OCI-LY3 (cell line): ENCODE measurements around the gene ZNF484.

Source experiments
- EZH2phosphoT487 ChIP-seq: fragments of 200-600 bp; shearing (Covaris generic); IDR thresholded peaks from 2 replicates; pipeline ENCODE4 v1.6.1; 2018; ENCODE audit warnings: antibody characterized with exemption, mixed run types, low read depth
- TF ChIP-seq, protein P1 (sequence below): fragments of 200-600, 300-600 bp; sonication (generic); IDR thresholded peaks from 2 replicates; pipeline ENCODE4 v1.5.1; 2014; ENCODE audit warnings: antibody characterized with exemption, low read length, low read depth

DNA sequence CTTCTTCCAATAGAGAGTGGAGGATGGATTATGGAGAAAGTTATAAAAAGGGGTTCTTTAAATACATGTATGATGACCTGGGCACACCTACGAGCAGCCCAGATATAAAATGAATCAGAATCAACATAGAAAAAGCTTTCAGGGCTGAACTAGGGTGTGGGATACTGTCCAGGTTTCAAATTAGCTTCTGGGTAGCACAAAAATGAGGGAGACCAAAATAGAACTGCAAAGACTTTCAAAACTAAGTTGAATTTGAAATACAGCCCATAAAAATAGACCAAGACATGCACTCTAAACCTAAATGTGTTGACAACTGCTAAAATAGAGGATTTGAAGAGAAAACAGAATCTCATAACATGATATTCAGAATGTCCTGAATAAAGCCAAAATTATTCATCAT lies 17.0 kb downstream of the ZNF484 start:
- TF ChIP-seq, protein P1, sequence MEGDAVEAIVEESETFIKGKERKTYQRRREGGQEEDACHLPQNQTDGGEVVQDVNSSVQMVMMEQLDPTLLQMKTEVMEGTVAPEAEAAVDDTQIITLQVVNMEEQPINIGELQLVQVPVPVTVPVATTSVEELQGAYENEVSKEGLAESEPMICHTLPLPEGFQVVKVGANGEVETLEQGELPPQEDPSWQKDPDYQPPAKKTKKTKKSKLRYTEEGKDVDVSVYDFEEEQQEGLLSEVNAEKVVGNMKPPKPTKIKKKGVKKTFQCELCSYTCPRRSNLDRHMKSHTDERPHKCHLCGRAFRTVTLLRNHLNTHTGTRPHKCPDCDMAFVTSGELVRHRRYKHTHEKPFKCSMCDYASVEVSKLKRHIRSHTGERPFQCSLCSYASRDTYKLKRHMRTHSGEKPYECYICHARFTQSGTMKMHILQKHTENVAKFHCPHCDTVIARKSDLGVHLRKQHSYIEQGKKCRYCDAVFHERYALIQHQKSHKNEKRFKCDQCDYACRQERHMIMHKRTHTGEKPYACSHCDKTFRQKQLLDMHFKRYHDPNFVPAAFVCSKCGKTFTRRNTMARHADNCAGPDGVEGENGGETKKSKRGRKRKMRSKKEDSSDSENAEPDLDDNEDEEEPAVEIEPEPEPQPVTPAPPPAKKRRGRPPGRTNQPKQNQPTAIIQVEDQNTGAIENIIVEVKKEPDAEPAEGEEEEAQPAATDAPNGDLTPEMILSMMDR, result no peak
- no peak for TF ChIP-seq EZH2phosphoT487
